ENCODE results near the gene GOLGA6L4.
"Not testable (repeated sequence)": the region's sequence is repeated elsewhere in the genome, so short reads cannot be mapped to it uniquely, and the experiment has no call there.

The GOLGA6L4 gene

GRCh38 chr15:84235573-84235972, at the start of gene GOLGA6L4:
TSS of gene GOLGA6L4 (plus strand) at chr15:84235773. CDS start at chr15:84235835, 62 bp downstream.
- not testable (repeated sequence) for DNase-seq

GRCh38 chr15:84192982-84193381, 42.6 kb upstream of the GOLGA6L4 start:
- not testable (repeated sequence) for DNase-seq

- DNase-seq: not testable (repeated sequence)
These were observed 40.0 kb upstream of the GOLGA6L4 start for GRCh38 chr15:84195603-84196002.

GRCh38 chr15:84196530-84197188, 38.9 kb upstream of the GOLGA6L4 start:
- not testable (repeated sequence) for DNase-seq

GRCh38 chr15:84199865-84200264, 35.7 kb upstream of the GOLGA6L4 start:
- not testable (repeated sequence) for DNase-seq

- not testable (repeated sequence) for DNase-seq
These were observed 10.9 kb downstream of the GOLGA6L4 start for GRCh38 chr15:84246441-84246840.
